NCI-H526 treated with DMSO at 0.1 percent for 48 hours (cell line): ENCODE data around the gene ALDH7A1.
"Not testable (repeated sequence)": the region's sequence is repeated elsewhere in the genome, so short reads cannot be mapped to it uniquely, and the experiment has no call there.

Experiments used
- DNase-seq: peaks from one replicate; lab custom pipeline; 2025; lab: John Stamatoyannopoulos, UW

ALDH7A1 gene

GRCh38 chr5:126534553-126534952 lies 60.5 kb downstream of the ALDH7A1 start:
- DNase-seq: no peak

- no peak for DNase-seq
Measured at GRCh38 chr5:126531543-126532120, 63.4 kb downstream of the ALDH7A1 start.

- no peak for DNase-seq
Measured at GRCh38 chr5:126527892-126528291, 67.1 kb downstream of the ALDH7A1 start.

- no peak for DNase-seq
Measured at GRCh38 chr5:126527158-126527557, 67.9 kb downstream of the ALDH7A1 start.

GRCh38 chr5:126526493-126526892 lies 68.5 kb downstream of the ALDH7A1 start:
- DNase-seq: no peak

- no peak for DNase-seq
Measured at GRCh38 chr5:126525630-126526245, 69.3 kb downstream of the ALDH7A1 start.

- no peak for DNase-seq
Measured at GRCh38 chr5:126523818-126524510, 71.1 kb downstream of the ALDH7A1 start.

GRCh38 chr5:126521130-126521529 lies 73.9 kb downstream of the ALDH7A1 start:
- DNase-seq: no peak

GRCh38 chr5:126520593-126520953 lies 74.4 kb downstream of the ALDH7A1 start:
- DNase-seq: no peak

- no peak for DNase-seq
Measured at GRCh38 chr5:126519637-126520592, 75.1 kb downstream of the ALDH7A1 start.

- DNase-seq: not testable (repeated sequence)
Measured at GRCh38 chr5:126519223-126519622, 75.8 kb downstream of the ALDH7A1 start.

GRCh38 chr5:126516852-126517251 lies 78.2 kb downstream of the ALDH7A1 start:
- DNase-seq: no peak

- DNase-seq: no peak
Measured at GRCh38 chr5:126516133-126516532, 78.9 kb downstream of the ALDH7A1 start.

GRCh38 chr5:126515337-126515736 lies 79.7 kb downstream of the ALDH7A1 start:
- DNase-seq: no peak

- no peak for DNase-seq
Measured at GRCh38 chr5:126514558-126515141, 80.4 kb downstream of the ALDH7A1 start.

- DNase-seq: no peak
Measured at GRCh38 chr5:126514131-126514557, 80.9 kb downstream of the ALDH7A1 start.

GRCh38 chr5:126513703-126514102 lies 81.3 kb downstream of the ALDH7A1 start:
- DNase-seq: no peak

- DNase-seq: no peak
Measured at GRCh38 chr5:126513302-126513701, 81.7 kb downstream of the ALDH7A1 start.

- no peak for DNase-seq
Measured at GRCh38 chr5:126512451-126512850, 82.6 kb downstream of the ALDH7A1 start.

- no peak for DNase-seq
Measured at GRCh38 chr5:126511961-126512360, 83.1 kb downstream of the ALDH7A1 start.

- no peak for DNase-seq
Measured at GRCh38 chr5:126509339-126509738, 85.7 kb downstream of the ALDH7A1 start.

GRCh38 chr5:126508962-126509279 lies 86.1 kb downstream of the ALDH7A1 start:
- no peak for DNase-seq
